Osteocyte (in vitro differentiated cells): ENCODE results near the gene UNG. TPM values are rescaled to one million over a fixed set of nuclear protein-coding genes. Genes with fewer than 3 reads are reported as not detected.

Source experiments
- DNase-seq: peaks from one replicate; pipeline ENCODE4 v3.0.0; 2021; ENCODE audit warnings: mixed read lengths; ENCODE audit not compliant: unreplicated experiment; ENCODE audit errors: extremely low spot score
- H3K27ac Mint-ChIP-seq: one replicate; pipeline ENCODE4 v1.8.0; 2021; ENCODE audit warnings: mild to moderate bottlenecking, mixed read lengths; ENCODE audit not compliant: unreplicated experiment
- H3K27me3 Mint-ChIP-seq: one replicate; pipeline ENCODE4 v1.8.0; 2021; ENCODE audit warnings: mixed read lengths; ENCODE audit not compliant: unreplicated experiment
- H3K36me3 Mint-ChIP-seq: one replicate; pipeline ENCODE4 v1.8.0; 2021; ENCODE audit warnings: mixed read lengths; ENCODE audit not compliant: unreplicated experiment
- H3K4me1 Mint-ChIP-seq: one replicate; pipeline ENCODE4 v1.8.0; 2021; ENCODE audit warnings: mixed read lengths; ENCODE audit not compliant: unreplicated experiment
- H3K4me3 Mint-ChIP-seq: one replicate; pipeline ENCODE4 v1.8.0; 2021; ENCODE audit warnings: mild to moderate bottlenecking, moderate library complexity, mixed read lengths; ENCODE audit not compliant: unreplicated experiment
- H3K9me3 Mint-ChIP-seq: one replicate; pipeline ENCODE4 v1.8.0; 2021; ENCODE audit warnings: mixed read lengths; ENCODE audit not compliant: unreplicated experiment
- CTCF ChIP-seq: fragments of 200-600 bp; sonication (generic); IDR thresholded peaks from 2 replicates; pipeline ENCODE4 v1.5.0; 2021; ENCODE audit warnings: antibody characterized with exemption, mild to moderate bottlenecking, moderate library complexity
- total RNA-seq: library from RNA; stranded (reverse); gene quantifications from 2 replicates; pipeline ENCODE4 v1.2.1, GENCODE V29; 2021

UNG gene
- total RNA-seq, 1 donor from 2014 or later: 18.6 TPM

- Mint-ChIP-seq H3K4me1 (no peaks in the 10 kb centered on the region), H3K27ac (no peak overlapping the region), H3K36me3 (no peaks in the 10 kb centered on the region), H3K9me3 (no peaks in the 10 kb centered on the region), H3K27me3 (peaks cover 22% of the 10 kb centered on the region), H3K4me3 (no peak overlapping the region)
- TF ChIP-seq CTCF: no peak
- DNase-seq: no peak
Observed at GRCh38 chr12:109127533-109128242, 30.3 kb downstream of the UNG start.

GRCh38 chr12:109130297-109131153, 33.1 kb downstream of the UNG start:
- Mint-ChIP-seq H3K4me1 (peaks cover 2% of the 10 kb centered on the region), H3K27ac (no peak overlapping the region), H3K4me3 (no peak overlapping the region), H3K9me3 (peaks cover 5% of the 10 kb centered on the region), H3K36me3 (no peaks in the 10 kb centered on the region), H3K27me3 (peaks cover 27% of the 10 kb centered on the region)
- TF ChIP-seq CTCF: no peak
- no peak for DNase-seq

- Mint-ChIP-seq H3K4me3 (no peak overlapping the region), H3K27me3 (peaks cover 28% of the 10 kb centered on the region), H3K36me3 (no peaks in the 10 kb centered on the region), H3K27ac (no peak overlapping the region), H3K9me3 (peaks cover 10% of the 10 kb centered on the region), H3K4me1 (peaks cover 2% of the 10 kb centered on the region)
- no peak for TF ChIP-seq CTCF
- DNase-seq: no peak
Observed at GRCh38 chr12:109131154-109132050, 34.0 kb downstream of the UNG start.

- H3K9me3 Mint-ChIP-seq: peaks cover 16% of the 10 kb centered on the region
- H3K4me1 Mint-ChIP-seq: peaks cover 2% of the 10 kb centered on the region
- no peak overlapping the region for H3K4me3 Mint-ChIP-seq
Observed at GRCh38 chr12:109134186-109134917, 37.0 kb downstream of the UNG start.

More at GRCh38 chr12:109134186-109134917, 37.0 kb downstream of the UNG start:
- no peak overlapping the region for H3K27ac Mint-ChIP-seq
- DNase-seq: no peak
- H3K36me3 Mint-ChIP-seq: no peaks in the 10 kb centered on the region
- peaks cover 32% of the 10 kb centered on the region for H3K27me3 Mint-ChIP-seq
- TF ChIP-seq CTCF: peak; percentile 49
